Fibroblast of lung (primary cell): ENCODE data around the gene NOS1AP. TPM values are rescaled to one million over a fixed set of nuclear protein-coding genes. Genes with fewer than 3 reads are reported as not detected.

Experiments
- DNase-seq, 2 donors: peaks; one replicate each; pipeline versions ENCODE4 v3.0.0 to v3.0.0-alpha.2; 2010; ENCODE audit warnings: low read depth in 2 of 2
- H2AFZ ChIP-seq: 2 replicates; pipeline ENCODE4 v1.5.1; 2012; ENCODE audit warnings: low read length, control low read depth, inconsistent platforms
- H3K27ac ChIP-seq: 2 replicates; pipeline ENCODE4 v1.5.1; 2011; ENCODE audit warnings: low read length, control low read depth; ENCODE audit not compliant: insufficient read depth
- H3K27me3 ChIP-seq: 2 replicates; pipeline ENCODE4 v1.5.1; 2011; ENCODE audit warnings: mild to moderate bottlenecking, low read length; ENCODE audit not compliant: control insufficient read depth, insufficient read depth
- H3K36me3 ChIP-seq: 2 replicates; pipeline ENCODE4 v1.5.1; 2011; ENCODE audit warnings: low read length; ENCODE audit not compliant: control insufficient read depth, insufficient read depth
- H3K4me1 ChIP-seq: 2 replicates; pipeline ENCODE4 v1.5.1; 2011; ENCODE audit warnings: low read length; ENCODE audit not compliant: control insufficient read depth, insufficient read depth; ENCODE audit errors: extremely low read depth
- H3K4me2 ChIP-seq: 2 replicates; pipeline ENCODE4 v1.5.1; 2011; ENCODE audit warnings: low read length, control low read depth; ENCODE audit not compliant: insufficient read depth; ENCODE audit errors: extremely low read depth
- H3K4me3 ChIP-seq, 4 experiments: fragments of 200-600 bp in 1 of 4; sonication (generic) in 1 of 4; replicated peaks in 1 of 4; 2 replicates each; pipeline ENCODE4 v1.5.1; 2011 to 2016; ENCODE audit warnings: low read length in 4 of 4, low read depth in 3 of 4, mild to moderate bottlenecking in 3 of 4, control low read depth in 2 of 4, inconsistent platforms in 1 of 4, mixed read lengths in 1 of 4; ENCODE audit not compliant: insufficient read depth in 1 of 4; ENCODE audit errors: control extremely low read depth in 1 of 4
- H3K79me2 ChIP-seq: 2 replicates; pipeline ENCODE4 v1.5.1; 2012; ENCODE audit warnings: mild to moderate bottlenecking, low read length, inconsistent platforms; ENCODE audit not compliant: control insufficient read depth, insufficient read depth
- H3K9ac ChIP-seq: 2 replicates; pipeline ENCODE4 v1.5.1; 2011; ENCODE audit warnings: mild to moderate bottlenecking, low read length, control low read depth; ENCODE audit not compliant: insufficient read depth
- H3K9me3 ChIP-seq: 2 replicates; pipeline ENCODE4 v1.5.1; 2012; ENCODE audit warnings: low read depth, low read length; ENCODE audit not compliant: control insufficient read depth, insufficient read depth
- H4K20me1 ChIP-seq: 2 replicates; pipeline ENCODE4 v1.5.1; 2011; ENCODE audit warnings: low read length; ENCODE audit not compliant: control insufficient read depth, insufficient read depth; ENCODE audit errors: extremely low read depth
- CTCF ChIP-seq, 2 donors: IDR thresholded peaks in 1 of 2; conservative IDR thresholded peaks in 1 of 2; 1 replicate in 1 of 2; 2 replicates in 1 of 2; pipeline ENCODE4 v1.5.1; 2011 to 2012; ENCODE audit warnings: low read length in 2 of 2, control low read depth in 1 of 2, inconsistent platforms in 1 of 2, low read depth in 1 of 2, mild to moderate bottlenecking in 1 of 2
- EZH2 ChIP-seq: IDR thresholded peaks from 2 replicates; pipeline ENCODE4 v1.5.1; 2012; ENCODE audit warnings: low read length, control low read depth, mild to moderate bottlenecking; ENCODE audit errors: missing control alignments
- polyA plus RNA-seq, 2 donors: library from polyadenylated mRNA; depleted of rRNA in 1 of 2; stranded (reverse) in 1 of 2; unstranded in 1 of 2; fragments of >200 nt; gene quantifications; 2 replicates each; pipeline ENCODE4 v1.2.1, GENCODE V29; 2011 to 2012; ENCODE audit warnings: missing spikeins in 1 of 2
- total RNA-seq: library from RNA; depleted of rRNA; stranded (reverse); fragments of >200 nt; gene quantifications from 2 replicates; pipeline ENCODE4 v1.2.1, GENCODE V29; 2014

The NOS1AP gene
- total and polyA plus RNA-seq, 2 donors (not counting 1 experiment from before 2014, with no cell fraction given) = 0.14 to 0.17 TPM

DNA sequence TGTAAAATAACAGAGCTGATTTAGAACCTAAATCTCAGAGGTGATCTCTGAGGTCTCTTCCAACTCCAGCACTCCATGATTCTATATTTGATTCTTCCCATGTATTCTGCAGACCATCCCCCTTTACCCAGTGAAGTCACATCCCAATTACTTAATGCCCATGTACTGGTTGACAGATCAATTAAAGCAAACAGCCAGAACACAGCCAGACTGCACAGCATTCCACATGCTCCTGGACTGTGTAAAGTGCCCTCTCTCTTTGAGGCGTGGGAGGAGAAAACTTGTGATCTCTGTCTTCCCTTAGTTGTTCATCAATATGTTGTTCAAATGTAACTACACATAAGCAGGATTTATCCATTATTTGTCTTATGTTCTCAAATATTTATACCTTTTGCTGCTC is 18.1 kb downstream of the NOS1AP start:
- Histone ChIP-seq H3K36me3 (no peaks in the 10 kb centered on the region), H3K4me2 (no peak overlapping the region), H3K79me2 (no peaks in the 10 kb centered on the region), H3K4me3 (no peak overlapping the region), H3K27ac (no peak overlapping the region), H3K4me1 (no peaks in the 10 kb centered on the region), H3K9me3 (no peaks in the 10 kb centered on the region), H2AFZ (no peak overlapping the region), H3K9ac (no peak overlapping the region), H4K20me1 (no peaks in the 10 kb centered on the region), H3K27me3 (peaks cover 5% of the 10 kb centered on the region)
- TF ChIP-seq EZH2 (no peak), CTCF (conservative IDR thresholded peaks at IDR 0.05 in 1 of 2, IDR thresholded peaks at IDR 0.05 in 1 of 2; ENCODE audit: low read depth in 1 of 2, low read length in 2 of 2) (no peak)
- DNase-seq = no peak

- Histone ChIP-seq H3K4me3 (no peak overlapping the region), H3K9ac (no peak overlapping the region), H3K79me2 (no peaks in the 10 kb centered on the region), H3K9me3 (no peaks in the 10 kb centered on the region), H3K27me3 (peaks cover 5% of the 10 kb centered on the region), H3K27ac (no peak overlapping the region), H3K4me2 (no peak overlapping the region), H2AFZ (no peak overlapping the region), H4K20me1 (no peaks in the 10 kb centered on the region), H3K4me1 (no peaks in the 10 kb centered on the region), H3K36me3 (no peaks in the 10 kb centered on the region)
- DNase-seq = peak; percentile 15 to 39
- no peak for TF ChIP-seq CTCF (conservative IDR thresholded peaks at IDR 0.05 in 1 of 2, IDR thresholded peaks at IDR 0.05 in 1 of 2; ENCODE audit: low read depth in 1 of 2, low read length in 2 of 2)
- no peak for TF ChIP-seq EZH2
Measured at GRCh38 chr1:162088281-162088969, 18.9 kb downstream of the NOS1AP start.

GRCh38 chr1:162089748-162090147 is 20.3 kb downstream of the NOS1AP start:
- Histone ChIP-seq H3K36me3 (no peaks in the 10 kb centered on the region), H3K4me2 (no peak overlapping the region), H4K20me1 (no peaks in the 10 kb centered on the region), H3K9me3 (no peaks in the 10 kb centered on the region), H2AFZ (no peak overlapping the region), H3K4me1 (peaks cover 2% of the 10 kb centered on the region), H3K9ac (no peak overlapping the region), H3K27ac (no peak overlapping the region), H3K4me3 (no peak overlapping the region), H3K79me2 (no peaks in the 10 kb centered on the region), H3K27me3 (no peaks in the 10 kb centered on the region)
- DNase-seq = no peak
- no peak for TF ChIP-seq EZH2
- no peak for TF ChIP-seq CTCF (conservative IDR thresholded peaks at IDR 0.05 in 1 of 2, IDR thresholded peaks at IDR 0.05 in 1 of 2; ENCODE audit: low read depth in 1 of 2, low read length in 2 of 2)
